Activated naive CD4-positive, alpha-beta T cell treated with anti-CD3 and anti-CD28 coated beads, Interleukin-2, amount 50 U/mL, for 24 hours (primary cell): ENCODE measurements around the gene TMEM51.
"Not testable (repeated sequence)": the region's sequence is repeated elsewhere in the genome, so short reads cannot be mapped to it uniquely, and the experiment has no call there.

Experiments
- H3K27ac Mint-ChIP-seq: one replicate; pipeline ENCODE4 v1.8.0; 2021; ENCODE audit warnings: mild to moderate bottlenecking, mixed read lengths
- H3K27me3 Mint-ChIP-seq: one replicate; pipeline ENCODE4 v1.8.0; 2021; ENCODE audit warnings: mixed read lengths
- H3K36me3 Mint-ChIP-seq: one replicate; pipeline ENCODE4 v1.8.0; 2021; ENCODE audit warnings: mixed read lengths
- H3K4me1 Mint-ChIP-seq: one replicate; pipeline ENCODE4 v1.8.0; 2021; ENCODE audit warnings: mixed read lengths
- H3K4me3 Mint-ChIP-seq: one replicate; pipeline ENCODE4 v1.8.0; 2021; ENCODE audit warnings: mild to moderate bottlenecking, mixed read lengths
- H3K9me3 Mint-ChIP-seq: one replicate; pipeline ENCODE4 v1.8.0; 2021; ENCODE audit warnings: mixed read lengths

TMEM51 gene

DNA sequence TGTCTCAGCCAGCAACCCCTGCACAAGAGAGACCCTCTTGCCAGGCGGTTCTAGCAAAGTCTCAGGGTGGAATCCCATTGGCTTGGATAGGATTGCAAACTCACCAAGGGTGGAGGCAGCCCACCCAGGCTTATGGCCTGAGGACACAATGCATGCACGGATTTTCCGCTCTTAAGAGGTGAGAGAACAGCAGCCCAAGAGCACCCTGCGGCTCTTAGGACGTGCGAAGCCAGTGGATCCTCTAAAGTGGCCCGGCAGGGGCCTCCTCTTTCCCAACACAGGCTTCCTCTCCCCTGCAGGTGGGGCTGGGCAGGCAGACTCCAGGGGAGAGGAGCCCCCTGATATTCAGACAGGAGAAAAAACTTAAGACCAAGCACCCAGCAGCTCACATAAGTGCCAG is 31.2 kb upstream of the TMEM51 start:
- H3K27me3 Mint-ChIP-seq, result peaks cover under 1% of the 10 kb centered on the region
- no peaks in the 10 kb centered on the region for H3K36me3 Mint-ChIP-seq
- no peak overlapping the region for H3K4me3 Mint-ChIP-seq
- no peak overlapping the region for H3K27ac Mint-ChIP-seq
- H3K4me1 Mint-ChIP-seq, result no peaks in the 10 kb centered on the region
- H3K9me3 Mint-ChIP-seq, result no peaks in the 10 kb centered on the region

DNA sequence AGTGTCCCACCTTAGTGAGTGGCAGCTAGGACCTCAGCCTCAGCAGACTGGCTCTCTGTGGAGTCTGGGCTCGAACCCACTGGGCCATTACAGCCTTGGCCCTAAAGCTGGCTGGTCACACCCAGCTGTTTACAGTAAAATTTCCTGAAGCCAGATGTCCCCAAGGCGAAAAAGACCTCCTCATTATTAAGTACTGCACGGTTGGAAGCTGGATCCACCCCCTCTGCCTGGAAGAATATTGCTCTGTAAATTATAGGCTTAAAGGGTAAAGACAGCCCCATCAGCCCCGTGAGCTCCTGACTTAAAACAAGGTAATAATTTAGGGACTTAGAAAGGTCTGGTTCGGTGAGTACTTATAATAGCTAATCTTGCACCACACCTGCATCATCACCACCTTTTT is 30.3 kb upstream of the TMEM51 start:
- H3K4me3 Mint-ChIP-seq, result no peak overlapping the region
- no peaks in the 10 kb centered on the region for H3K36me3 Mint-ChIP-seq
- H3K27me3 Mint-ChIP-seq, result no peaks in the 10 kb centered on the region
- no peaks in the 10 kb centered on the region for H3K9me3 Mint-ChIP-seq
- no peaks in the 10 kb centered on the region for H3K4me1 Mint-ChIP-seq
- no peak overlapping the region for H3K27ac Mint-ChIP-seq

DNA sequence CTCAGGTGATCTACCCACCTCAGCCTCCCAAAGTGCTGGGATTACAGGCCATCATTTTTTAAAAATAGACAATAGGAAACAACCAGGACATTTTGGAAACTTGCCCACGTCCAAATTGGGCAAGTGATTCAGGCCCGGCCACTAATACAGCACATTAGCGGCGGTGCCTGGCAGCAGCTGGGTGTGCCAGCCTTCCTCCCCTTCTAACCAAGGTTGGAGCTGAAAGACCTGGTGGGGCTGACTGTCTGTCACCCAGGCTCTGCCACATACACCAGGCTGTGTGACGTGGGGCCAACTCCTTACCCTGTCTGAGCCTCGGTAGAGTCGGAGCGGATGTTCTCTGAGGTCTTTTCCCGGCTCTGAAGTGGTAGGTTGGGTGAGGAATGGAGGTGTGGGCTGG is 29.6 kb upstream of the TMEM51 start:
- no peaks in the 10 kb centered on the region for H3K9me3 Mint-ChIP-seq

DNA sequence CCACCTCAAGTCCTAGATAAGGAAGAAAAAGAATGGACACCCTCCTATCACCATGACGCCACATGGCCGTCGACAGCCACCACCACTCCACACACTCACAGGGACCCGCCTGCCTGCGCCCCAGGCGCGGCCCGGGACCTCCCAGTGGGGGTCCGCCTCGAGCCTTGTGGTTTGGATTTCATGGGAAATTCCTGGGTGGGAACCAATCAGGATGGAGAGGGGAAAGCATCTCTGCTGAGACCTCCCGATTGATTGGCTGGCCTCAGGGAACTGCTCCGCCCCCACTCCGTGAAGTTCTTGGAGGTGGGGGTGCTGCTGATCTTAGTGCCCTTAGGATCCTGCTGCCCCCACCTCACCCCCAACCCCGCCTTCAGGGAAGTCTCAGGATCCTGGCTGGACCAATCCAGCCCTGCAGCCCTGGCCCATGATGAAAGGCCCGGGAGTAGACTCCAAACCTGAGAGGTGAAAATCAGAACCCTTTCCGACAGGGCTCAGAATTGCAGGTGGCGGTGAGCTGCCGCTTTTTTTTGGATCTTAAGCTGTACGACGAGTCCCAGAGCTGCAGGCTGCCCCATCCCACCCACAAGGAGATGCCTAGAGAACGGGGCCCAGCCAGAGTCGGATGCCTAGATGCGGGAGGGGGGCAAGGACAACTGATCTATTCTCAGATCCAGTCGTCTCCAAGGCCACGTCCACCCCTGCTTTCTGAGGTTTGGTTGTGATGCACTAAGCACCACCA is 29.0 kb upstream of the TMEM51 start:
- Mint-ChIP-seq H3K4me3 (no peak overlapping the region), H3K27ac (no peak overlapping the region), H3K9me3 (no peaks in the 10 kb centered on the region), H3K4me1 (no peaks in the 10 kb centered on the region), H3K27me3 (no peaks in the 10 kb centered on the region), H3K36me3 (no peaks in the 10 kb centered on the region)

More for the DNA sequence above, 29.6 kb upstream of the TMEM51 start:
- H3K4me3 Mint-ChIP-seq, result no peak overlapping the region
- H3K27me3 Mint-ChIP-seq, result no peaks in the 10 kb centered on the region
- H3K36me3 Mint-ChIP-seq, result no peaks in the 10 kb centered on the region
- H3K4me1 Mint-ChIP-seq, result no peaks in the 10 kb centered on the region
- no peak overlapping the region for H3K27ac Mint-ChIP-seq

DNA sequence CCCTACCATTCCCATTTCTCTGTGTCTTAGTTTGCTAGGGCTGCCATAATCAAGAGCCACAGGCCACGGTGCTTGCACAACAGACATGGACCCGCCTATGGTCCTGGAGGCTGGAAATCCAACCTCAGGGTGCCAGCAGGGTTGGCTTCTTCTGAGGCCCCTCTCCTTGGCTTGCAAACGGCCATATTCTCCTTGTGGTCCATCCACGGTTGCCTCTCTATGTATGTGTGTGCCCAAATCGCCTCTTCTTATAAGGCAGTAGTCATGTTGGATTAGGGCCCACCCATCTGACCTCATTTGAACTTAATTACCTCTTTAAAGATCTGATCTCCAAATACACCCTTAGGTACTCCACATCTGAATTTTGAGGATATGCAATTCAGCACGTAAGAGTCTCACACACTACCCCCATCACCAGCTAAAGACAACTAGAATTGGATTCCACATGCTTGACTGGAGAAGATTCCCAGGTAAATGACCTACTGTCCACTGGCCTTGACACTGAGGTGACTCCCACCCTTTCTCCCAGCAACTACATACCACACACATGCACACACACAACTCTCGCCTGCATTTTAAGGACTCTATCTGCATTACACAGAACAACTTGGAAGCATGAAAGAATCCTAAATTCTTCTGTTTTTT is 28.3 kb upstream of the TMEM51 start:
- Mint-ChIP-seq H3K36me3 (no peaks in the 10 kb centered on the region), H3K4me1 (no peaks in the 10 kb centered on the region), H3K9me3 (no peaks in the 10 kb centered on the region), H3K27me3 (no peaks in the 10 kb centered on the region), H3K27ac (no peak overlapping the region), H3K4me3 (no peak overlapping the region)

DNA sequence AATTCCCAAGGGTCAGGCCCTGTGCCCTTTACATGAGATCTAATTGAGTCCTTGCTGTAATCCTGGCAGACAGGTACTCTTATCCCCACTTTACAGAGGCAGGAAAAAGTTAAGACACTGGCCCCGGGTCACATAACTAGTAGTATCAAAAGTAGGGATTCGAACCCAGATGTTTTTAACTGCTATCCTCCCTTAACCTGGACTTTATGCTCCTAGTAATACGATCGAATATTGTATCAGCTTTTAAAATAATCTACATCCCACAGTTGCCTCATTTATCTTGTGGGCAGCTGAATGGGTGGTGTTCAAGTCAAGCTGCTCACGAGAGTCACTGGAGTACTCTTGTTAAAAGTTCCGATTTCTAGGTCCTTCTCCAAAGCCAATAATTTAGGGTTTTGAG is 25.5 kb upstream of the TMEM51 start:
- Mint-ChIP-seq H3K4me3 (no peak overlapping the region), H3K27me3 (no peaks in the 10 kb centered on the region), H3K9me3 (no peaks in the 10 kb centered on the region), H3K4me1 (no peaks in the 10 kb centered on the region), H3K27ac (no peak overlapping the region), H3K36me3 (no peaks in the 10 kb centered on the region)

DNA sequence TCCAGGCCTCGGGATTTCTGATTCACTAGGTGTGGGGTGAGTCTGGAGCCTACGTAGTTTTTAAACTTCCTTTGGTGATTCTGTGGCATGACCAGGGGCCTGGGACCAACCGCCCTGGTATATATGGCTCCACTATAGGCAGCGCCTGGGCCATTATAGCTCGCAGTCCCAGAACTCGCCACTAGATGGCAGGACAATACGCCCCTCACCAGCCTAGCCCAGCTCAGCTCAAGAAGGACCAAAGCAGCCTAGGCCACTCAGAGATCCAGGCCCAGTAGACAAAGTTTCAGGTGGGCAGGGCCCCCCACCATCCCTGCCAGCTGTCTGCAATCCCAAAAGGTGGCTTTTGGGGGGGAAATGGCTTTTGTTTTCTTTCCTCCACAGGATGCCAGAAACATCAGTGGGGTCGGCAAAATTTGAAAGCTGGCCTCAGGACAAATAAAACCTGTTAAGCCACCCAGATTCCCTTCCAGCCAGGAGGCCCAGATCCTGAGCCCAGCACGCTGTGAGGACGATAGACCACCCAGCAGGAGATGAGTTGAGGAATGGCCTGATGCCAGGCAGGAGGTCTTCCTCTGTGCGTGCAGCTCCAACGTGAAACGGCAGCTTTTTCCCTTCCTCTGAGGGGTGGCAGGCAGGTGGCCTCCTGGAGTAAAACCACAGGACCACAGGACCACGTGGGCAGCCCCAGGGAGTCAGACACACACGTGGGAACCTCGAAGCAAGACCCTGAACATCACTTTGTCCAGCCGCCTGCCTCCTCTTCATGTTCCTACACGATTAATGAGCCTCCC is 24.8 kb upstream of the TMEM51 start:
- Mint-ChIP-seq H3K9me3 (no peaks in the 10 kb centered on the region), H3K36me3 (no peaks in the 10 kb centered on the region), H3K27ac (peak overlapping the region; percentile 51), H3K27me3 (no peaks in the 10 kb centered on the region), H3K4me1 (no peaks in the 10 kb centered on the region), H3K4me3 (no peak overlapping the region)

DNA sequence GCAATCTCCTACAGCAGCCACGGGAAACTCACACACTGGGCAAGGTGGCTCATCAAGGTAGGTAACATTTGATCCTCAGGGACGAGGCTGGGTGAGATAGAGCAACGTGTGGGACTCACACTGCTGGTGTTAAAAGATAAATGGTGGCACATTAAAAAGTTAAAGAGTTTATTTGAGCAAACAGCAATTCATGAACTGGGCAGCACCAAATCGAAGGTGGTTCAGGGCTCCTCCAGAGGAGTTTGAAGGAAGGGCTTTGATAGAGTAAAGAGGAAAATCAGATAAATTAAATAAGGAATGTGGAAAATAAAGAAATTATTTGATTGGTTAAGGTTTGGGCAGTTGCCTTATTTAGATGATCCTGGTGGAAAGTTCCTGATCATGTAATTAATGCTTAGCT is 23.6 kb upstream of the TMEM51 start:
- Mint-ChIP-seq H3K9me3 (no peaks in the 10 kb centered on the region), H3K4me3 (no peak overlapping the region), H3K27ac (no peak overlapping the region), H3K27me3 (peaks cover 8% of the 10 kb centered on the region), H3K4me1 (no peaks in the 10 kb centered on the region), H3K36me3 (no peaks in the 10 kb centered on the region)

DNA sequence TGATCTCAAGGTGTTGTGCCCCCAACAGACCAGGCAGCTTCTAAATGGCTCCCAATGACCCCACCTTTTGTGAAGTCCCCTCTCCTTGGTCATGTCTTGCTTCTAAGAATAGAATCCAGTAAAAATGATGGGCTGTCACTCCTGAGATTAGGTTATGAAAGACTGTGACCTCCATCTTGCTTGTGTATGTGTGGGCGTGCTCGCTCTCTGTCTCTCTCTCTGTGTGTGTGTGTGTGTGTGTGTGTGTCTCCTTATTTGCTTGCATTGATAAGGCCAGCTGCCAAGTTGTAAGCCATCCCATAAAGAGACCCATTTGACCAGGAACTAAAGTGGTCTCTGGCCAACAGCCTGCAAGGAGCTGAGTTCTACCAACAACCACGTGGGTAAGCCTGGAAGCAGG is 22.9 kb upstream of the TMEM51 start:
- Mint-ChIP-seq H3K27ac (no peak overlapping the region), H3K36me3 (no peaks in the 10 kb centered on the region), H3K4me3 (no peak overlapping the region), H3K9me3 (no peaks in the 10 kb centered on the region), H3K4me1 (no peaks in the 10 kb centered on the region), H3K27me3 (peaks cover 13% of the 10 kb centered on the region)

DNA sequence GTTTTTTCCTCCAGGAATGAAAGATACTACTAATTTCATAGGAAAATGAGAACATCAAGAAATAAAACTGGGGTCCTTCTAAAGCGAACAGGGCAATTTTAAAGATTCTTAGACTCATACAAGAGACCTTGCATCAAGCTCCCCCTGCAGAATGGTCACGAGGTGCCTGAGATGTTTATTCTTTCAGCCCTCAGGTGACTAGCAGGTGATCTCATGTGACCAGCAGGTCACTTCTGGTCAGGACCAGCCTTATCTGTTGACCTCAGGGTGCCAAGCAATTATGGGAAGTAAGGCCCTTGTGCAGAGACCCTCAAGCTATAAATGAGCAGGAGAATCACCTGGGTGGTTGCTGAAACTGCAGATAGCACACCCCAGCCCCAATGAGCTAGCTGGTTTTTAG is 20.6 kb upstream of the TMEM51 start:
- Mint-ChIP-seq H3K4me1 (no peaks in the 10 kb centered on the region), H3K36me3 (no peaks in the 10 kb centered on the region), H3K9me3 (no peaks in the 10 kb centered on the region), H3K27ac (no peak overlapping the region), H3K4me3 (no peak overlapping the region), H3K27me3 (peaks cover 24% of the 10 kb centered on the region)

DNA sequence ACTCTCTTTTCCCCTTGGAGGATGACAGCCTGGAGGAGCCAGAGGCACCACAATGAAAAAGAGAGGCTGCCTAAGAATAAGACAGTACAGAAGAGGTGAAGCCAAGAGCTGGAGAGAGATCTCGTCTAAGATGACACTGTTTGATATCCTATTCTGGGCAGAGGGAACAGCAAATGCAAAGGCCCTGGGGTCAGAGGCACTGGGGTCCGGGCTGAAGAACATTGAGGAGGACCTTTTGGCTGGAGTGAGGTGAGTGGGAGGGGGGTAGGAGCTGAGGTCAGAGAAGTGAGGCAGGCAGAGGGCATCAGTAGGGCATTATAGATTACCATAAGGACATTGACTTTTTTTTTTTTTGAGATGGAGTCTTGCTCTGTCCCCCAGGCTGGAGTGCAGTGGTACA is 19.3 kb upstream of the TMEM51 start:
- Mint-ChIP-seq H3K4me1 (no peaks in the 10 kb centered on the region), H3K27ac (no peak overlapping the region), H3K36me3 (no peaks in the 10 kb centered on the region), H3K27me3 (peaks cover 24% of the 10 kb centered on the region), H3K4me3 (no peak overlapping the region), H3K9me3 (no peaks in the 10 kb centered on the region)

DNA sequence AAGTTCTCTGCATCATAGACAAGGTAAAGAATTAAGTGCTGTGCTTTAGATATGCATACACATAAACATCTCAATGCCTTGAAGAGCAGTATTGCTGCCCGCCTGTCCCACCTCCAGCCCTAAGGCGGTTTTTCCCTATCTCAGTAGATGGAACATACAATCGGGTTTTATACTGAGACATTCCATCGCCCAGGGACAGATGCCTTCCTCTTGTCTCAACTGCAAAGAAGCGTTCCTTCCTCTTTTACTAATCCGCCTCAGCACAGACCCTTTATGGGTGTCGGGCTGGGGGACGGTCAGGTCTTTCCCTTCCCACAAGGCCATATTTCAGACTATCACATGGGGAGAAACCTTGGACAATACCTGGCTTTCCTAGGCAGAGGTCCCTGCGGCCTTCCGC is 17.9 kb upstream of the TMEM51 start:
- peaks cover 26% of the 10 kb centered on the region for H3K27me3 Mint-ChIP-seq
- H3K27ac Mint-ChIP-seq, H3K4me1 Mint-ChIP-seq, H3K4me3 Mint-ChIP-seq, H3K9me3 Mint-ChIP-seq, H3K36me3 Mint-ChIP-seq: not testable (repeated sequence)

DNA sequence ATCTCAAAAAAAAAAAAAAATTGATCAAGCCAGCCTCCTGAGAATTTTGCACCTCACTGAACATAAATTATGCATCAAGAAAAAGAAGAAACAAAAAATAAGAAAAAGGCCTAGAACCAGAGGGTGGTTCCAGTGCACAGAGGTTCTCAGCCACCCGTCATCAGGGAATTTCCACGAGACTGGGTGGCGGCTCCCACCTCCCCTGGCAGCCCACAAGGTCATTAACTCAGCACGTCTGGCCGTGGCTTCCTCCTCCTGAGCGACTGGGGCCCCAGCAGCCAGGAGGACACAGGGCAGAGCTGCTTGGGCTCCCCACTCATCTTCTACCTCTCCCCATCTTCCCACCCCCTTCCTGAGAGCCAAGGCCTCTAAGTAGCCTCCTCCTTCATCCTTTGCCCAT is 15.7 kb upstream of the TMEM51 start:
- Mint-ChIP-seq H3K27me3 (peaks cover 36% of the 10 kb centered on the region), H3K27ac (no peak overlapping the region), H3K9me3 (no peaks in the 10 kb centered on the region), H3K4me3 (no peak overlapping the region), H3K4me1 (peaks cover 4% of the 10 kb centered on the region), H3K36me3 (no peaks in the 10 kb centered on the region)

DNA sequence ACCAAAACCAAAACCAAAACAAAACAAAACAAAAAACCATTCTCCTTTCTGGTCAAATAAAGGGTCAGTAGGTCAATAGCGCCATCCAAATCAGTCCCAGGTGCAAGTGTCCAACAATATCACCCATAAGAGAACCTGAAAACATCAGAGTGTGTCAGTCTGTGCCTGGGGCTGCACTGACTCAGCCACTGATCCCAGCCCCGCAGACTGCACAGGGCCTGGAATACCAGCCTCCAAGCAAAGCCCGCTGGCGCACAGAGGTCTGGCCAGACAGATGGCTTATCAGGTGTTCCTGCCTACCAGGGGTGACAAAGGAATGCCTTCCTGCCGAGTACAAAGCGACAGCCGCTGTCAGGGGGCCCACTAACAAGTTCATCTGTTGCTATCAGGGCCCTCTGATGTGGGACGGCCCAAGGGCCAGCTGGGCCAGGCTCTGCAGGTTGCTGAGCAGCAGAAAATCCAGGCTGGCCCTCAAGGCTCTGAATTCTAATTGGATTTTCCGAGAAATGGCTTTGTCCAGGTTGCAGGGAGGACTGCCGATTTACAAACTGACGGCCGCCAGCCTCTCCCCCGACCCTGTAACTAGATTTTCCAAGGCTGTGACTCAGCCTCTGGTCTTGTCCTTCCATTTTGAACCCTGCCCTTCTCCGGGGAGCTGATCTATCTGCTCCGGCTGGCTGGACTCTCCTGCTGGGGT is 13.7 kb upstream of the TMEM51 start:
- peaks cover 4% of the 10 kb centered on the region for H3K4me1 Mint-ChIP-seq
- H3K27ac Mint-ChIP-seq, result no peak overlapping the region
- no peaks in the 10 kb centered on the region for H3K9me3 Mint-ChIP-seq
- no peaks in the 10 kb centered on the region for H3K36me3 Mint-ChIP-seq
- H3K27me3 Mint-ChIP-seq, result peaks cover 38% of the 10 kb centered on the region
- no peak overlapping the region for H3K4me3 Mint-ChIP-seq

DNA sequence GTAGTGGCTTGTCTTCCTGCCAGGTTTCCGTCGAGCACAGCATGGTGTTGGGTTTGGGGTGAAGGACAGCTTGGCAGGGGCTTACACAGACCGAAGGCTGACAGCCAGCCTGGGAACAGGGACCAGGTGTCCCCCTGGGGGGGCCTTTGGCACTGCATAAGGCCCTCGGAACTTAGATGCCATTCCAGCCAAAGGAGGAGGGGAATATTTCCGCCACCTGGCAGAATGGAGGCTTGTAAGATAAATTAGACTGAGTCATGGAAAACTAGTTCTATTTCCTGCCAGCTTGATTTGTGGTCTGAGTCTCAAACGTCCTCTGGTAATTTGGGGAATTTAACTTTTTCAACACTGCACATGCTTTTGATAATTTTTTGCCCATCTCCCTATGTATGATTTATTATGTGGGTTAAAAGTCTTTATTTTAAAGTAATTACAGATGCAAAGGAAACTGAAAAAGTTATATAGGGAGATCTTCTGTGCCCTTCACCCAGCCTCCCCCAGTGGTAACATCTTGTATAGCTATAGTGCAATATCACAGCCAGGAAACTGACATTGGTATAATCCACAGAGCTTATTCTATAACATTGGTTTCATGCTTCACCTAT is 11.5 kb upstream of the TMEM51 start:
- no peak overlapping the region for H3K27ac Mint-ChIP-seq

More for the DNA sequence above, 11.5 kb upstream of the TMEM51 start:
- peaks cover 4% of the 10 kb centered on the region for H3K4me1 Mint-ChIP-seq
- no peaks in the 10 kb centered on the region for H3K9me3 Mint-ChIP-seq
- no peaks in the 10 kb centered on the region for H3K36me3 Mint-ChIP-seq
- H3K27me3 Mint-ChIP-seq, result peaks cover 24% of the 10 kb centered on the region
- no peak overlapping the region for H3K4me3 Mint-ChIP-seq
